HG02970 (cell line): Measurements from ENCODE around the gene FCHSD2.

ENCODE experiments used
- ATAC-seq: cut with Tn5 transposase; IDR thresholded peaks from one replicate; pipeline ENCODE4 v1.9.1; 2021; ENCODE audit warnings: mild to moderate bottlenecking, moderate library complexity, moderate number of reproducible peaks; ENCODE audit not compliant: unreplicated experiment, low FRiP score

FCHSD2 gene

GRCh38 chr11:73173755-73174494 is 31.8 kb upstream of the FCHSD2 start:
- no peak for ATAC-seq

GRCh38 chr11:73172992-73173656 is 31.0 kb upstream of the FCHSD2 start:
- no peak for ATAC-seq

- ATAC-seq = no peak
Measured at GRCh38 chr11:73171436-73172161, 29.5 kb upstream of the FCHSD2 start.

- ATAC-seq = no peak
Measured at GRCh38 chr11:73170140-73170539, 28.0 kb upstream of the FCHSD2 start.

- no peak for ATAC-seq
Measured at GRCh38 chr11:73168925-73169579, 26.9 kb upstream of the FCHSD2 start.

GRCh38 chr11:73167363-73167954 is 25.3 kb upstream of the FCHSD2 start:
- ATAC-seq = no peak

GRCh38 chr11:73164803-73165540 is 22.9 kb upstream of the FCHSD2 start:
- ATAC-seq = no peak

GRCh38 chr11:73163638-73164174 is 21.6 kb upstream of the FCHSD2 start:
- ATAC-seq = no peak

GRCh38 chr11:73162196-73162740 is 20.1 kb upstream of the FCHSD2 start:
- ATAC-seq = no peak

- ATAC-seq = no peak
Measured at GRCh38 chr11:73160005-73160760, 18.1 kb upstream of the FCHSD2 start.

GRCh38 chr11:73159297-73159696 is 17.2 kb upstream of the FCHSD2 start:
- no peak for ATAC-seq

- ATAC-seq = no peak
Measured at GRCh38 chr11:73158356-73159051, 16.4 kb upstream of the FCHSD2 start.

- no peak for ATAC-seq
Measured at GRCh38 chr11:73157101-73158010, 15.2 kb upstream of the FCHSD2 start.

- ATAC-seq = no peak
Measured at GRCh38 chr11:73156686-73157085, 14.6 kb upstream of the FCHSD2 start.

GRCh38 chr11:73156114-73156513 is 14.0 kb upstream of the FCHSD2 start:
- ATAC-seq = no peak

- no peak for ATAC-seq
Measured at GRCh38 chr11:73155102-73155501, 13.0 kb upstream of the FCHSD2 start.

GRCh38 chr11:73154178-73154577 is 12.1 kb upstream of the FCHSD2 start:
- ATAC-seq = peak; percentile 44
